Measurements from ENCODE around the gene RNU6-1. TPM values are rescaled to one million over a fixed set of nuclear protein-coding genes. Genes with fewer than 3 reads are reported as not detected.

RNU6-1 gene
- total RNA-seq (ENCODE audit: low replicate concordance) = not detected in 2 replicates
- long read RNA-seq = 0 reads

- H3K27me3 Mint-ChIP-seq = peaks cover 36% of the 10 kb centered on the region
Observed at GRCh38 chr15:67839929-67840748, at the start of gene RNU6-1. TSS of gene RNU6-1 (minus strand) at chr15:67840045.

GRCh38 chr15:67887776-67888175 is 47.9 kb upstream of the RNU6-1 start:
- H3K27ac Mint-ChIP-seq = no peak overlapping the region
- no peak overlapping the region for H3K4me3 Mint-ChIP-seq
- H3K4me1 Mint-ChIP-seq (ENCODE audit: unreplicated experiment) = peaks cover 23% of the 10 kb centered on the region
- TF ChIP-seq, protein P1, sequence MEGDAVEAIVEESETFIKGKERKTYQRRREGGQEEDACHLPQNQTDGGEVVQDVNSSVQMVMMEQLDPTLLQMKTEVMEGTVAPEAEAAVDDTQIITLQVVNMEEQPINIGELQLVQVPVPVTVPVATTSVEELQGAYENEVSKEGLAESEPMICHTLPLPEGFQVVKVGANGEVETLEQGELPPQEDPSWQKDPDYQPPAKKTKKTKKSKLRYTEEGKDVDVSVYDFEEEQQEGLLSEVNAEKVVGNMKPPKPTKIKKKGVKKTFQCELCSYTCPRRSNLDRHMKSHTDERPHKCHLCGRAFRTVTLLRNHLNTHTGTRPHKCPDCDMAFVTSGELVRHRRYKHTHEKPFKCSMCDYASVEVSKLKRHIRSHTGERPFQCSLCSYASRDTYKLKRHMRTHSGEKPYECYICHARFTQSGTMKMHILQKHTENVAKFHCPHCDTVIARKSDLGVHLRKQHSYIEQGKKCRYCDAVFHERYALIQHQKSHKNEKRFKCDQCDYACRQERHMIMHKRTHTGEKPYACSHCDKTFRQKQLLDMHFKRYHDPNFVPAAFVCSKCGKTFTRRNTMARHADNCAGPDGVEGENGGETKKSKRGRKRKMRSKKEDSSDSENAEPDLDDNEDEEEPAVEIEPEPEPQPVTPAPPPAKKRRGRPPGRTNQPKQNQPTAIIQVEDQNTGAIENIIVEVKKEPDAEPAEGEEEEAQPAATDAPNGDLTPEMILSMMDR (conservative IDR thresholded peaks at IDR 0.05) = no peak
- H3K9me3 Mint-ChIP-seq = peaks cover 8% of the 10 kb centered on the region
- H3K27me3 Mint-ChIP-seq = no peaks in the 10 kb centered on the region
- H3K36me3 Mint-ChIP-seq = peaks cover 5% of the 10 kb centered on the region
- no peak for DNase-seq (ENCODE audit: extremely low spot score, unreplicated experiment)

More at GRCh38 chr15:67839929-67840748, at the start of gene RNU6-1:
- H3K4me3 Mint-ChIP-seq = peak within 1 kb of the TSS; percentile 94
- no peaks in the 10 kb centered on the region for H3K9me3 Mint-ChIP-seq
- H3K36me3 Mint-ChIP-seq = peaks cover 3% of the 10 kb centered on the region
- peak; percentile 96 for DNase-seq (ENCODE audit: extremely low spot score, unreplicated experiment)
- peaks cover 55% of the 10 kb centered on the region for H3K4me1 Mint-ChIP-seq (ENCODE audit: unreplicated experiment)
- TF ChIP-seq, protein P1 (conservative IDR thresholded peaks at IDR 0.05) = no peak
- H3K27ac Mint-ChIP-seq = peak within 1 kb of the TSS; percentile 99

DNA sequence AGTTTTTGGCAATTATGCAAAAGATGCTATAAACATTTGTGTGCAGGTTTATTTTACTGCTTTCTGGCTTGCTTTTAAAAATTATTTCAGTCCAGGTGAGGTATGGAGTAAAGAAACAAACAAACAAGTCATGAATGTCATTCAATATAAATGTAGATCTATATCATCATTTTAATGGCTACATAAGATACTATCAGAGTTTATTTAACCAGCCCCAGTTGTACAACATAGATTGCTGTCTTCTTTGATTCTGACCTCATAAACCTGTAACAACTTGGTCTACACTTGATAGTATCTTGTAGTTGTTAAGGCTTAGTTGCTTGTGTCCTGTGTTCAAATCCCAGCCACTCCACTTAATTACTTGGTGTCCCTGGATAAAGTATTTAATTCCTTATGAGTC is 46.0 kb upstream of the RNU6-1 start:
- Mint-ChIP-seq H3K9me3 (peaks cover 8% of the 10 kb centered on the region), H3K4me1 (ENCODE audit: unreplicated experiment) (peaks cover 30% of the 10 kb centered on the region), H3K4me3 (no peak overlapping the region), H3K27ac (no peak overlapping the region), H3K27me3 (no peaks in the 10 kb centered on the region), H3K36me3 (peaks cover 5% of the 10 kb centered on the region)
- no peak for DNase-seq (ENCODE audit: extremely low spot score, unreplicated experiment)
- TF ChIP-seq, protein P1 (conservative IDR thresholded peaks at IDR 0.05) = no peak

GRCh38 chr15:67885175-67885523 is 45.3 kb upstream of the RNU6-1 start:
- Mint-ChIP-seq H3K9me3 (peaks cover 6% of the 10 kb centered on the region), H3K27me3 (no peaks in the 10 kb centered on the region), H3K36me3 (peaks cover 5% of the 10 kb centered on the region), H3K4me1 (ENCODE audit: unreplicated experiment) (peaks cover 32% of the 10 kb centered on the region), H3K27ac (peak overlapping the region; percentile 19), H3K4me3 (peak overlapping the region; percentile 46)
- DNase-seq (ENCODE audit: extremely low spot score, unreplicated experiment) = no peak
- TF ChIP-seq, protein P1 (conservative IDR thresholded peaks at IDR 0.05) = no peak

DNA sequence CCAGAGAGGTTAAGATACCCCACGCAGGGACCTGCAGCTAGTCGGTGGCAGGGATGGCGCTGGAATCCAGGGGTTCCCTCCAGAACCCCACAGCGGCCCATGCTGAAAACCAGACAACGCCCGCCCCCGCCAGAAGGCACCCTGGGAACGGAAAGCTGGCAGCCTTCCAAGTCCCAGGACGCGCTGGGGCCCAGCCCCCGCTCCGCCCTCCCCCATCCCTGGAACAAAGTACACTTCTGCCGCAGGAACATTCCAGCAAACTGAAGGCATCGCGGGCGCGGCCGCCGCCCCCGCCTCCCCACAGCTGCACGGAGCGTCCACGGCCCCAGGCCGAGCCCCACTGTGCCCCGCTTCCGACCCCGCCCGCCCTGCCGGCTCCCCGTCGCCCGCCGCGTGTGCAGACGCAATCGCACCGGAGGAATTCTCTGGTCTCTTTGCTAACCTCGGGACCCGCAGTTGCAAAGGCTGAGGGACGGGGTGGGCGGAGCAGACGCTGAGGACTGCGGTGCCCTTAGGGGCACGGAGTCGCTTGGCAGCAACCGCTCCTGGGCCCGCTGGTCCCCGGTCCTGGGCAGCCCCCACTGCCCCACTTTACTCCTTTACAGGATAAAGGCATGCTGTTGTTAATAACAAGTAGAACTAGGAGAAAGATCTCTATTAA is 44.8 kb upstream of the RNU6-1 start:
- Mint-ChIP-seq H3K4me3 (peak overlapping the region; percentile 46), H3K4me1 (ENCODE audit: unreplicated experiment) (peaks cover 32% of the 10 kb centered on the region), H3K27me3 (no peaks in the 10 kb centered on the region), H3K9me3 (peaks cover under 1% of the 10 kb centered on the region), H3K36me3 (peaks cover 5% of the 10 kb centered on the region), H3K27ac (peak overlapping the region; percentile 19)
- peak; percentile 84 for DNase-seq (ENCODE audit: extremely low spot score, unreplicated experiment)
- TF ChIP-seq, protein P1 (conservative IDR thresholded peaks at IDR 0.05) = no peak

Data from type B pancreatic cell (in vitro differentiated cells).